Measurements from ENCODE around the gene MCUR1. TPM values are rescaled to one million over a fixed set of nuclear protein-coding genes. Genes with fewer than 3 reads are reported as not detected.

Gene MCUR1
- total and polyA plus RNA-seq, 9 of the 15 experiments (the other 6 are each of a cell fraction or from before 2014, with no cell fraction given): 5.1 to 60.2 (median 41.4) TPM

GRCh38 chr6:13813026-13813425, 1.3 kb downstream of the MCUR1 start:
- WGBS (ENCODE audit: insufficient coverage, low coverage, missing lambda C conversion rate): 10% methylated on average over 7 of the region's 7 CpGs
- TF ChIP-seq ZNF507 (tag; conservative IDR thresholded peaks at IDR 0.05) (no peak), ATF3 (IDR thresholded peaks at IDR 0.05) (peak; percentile 25; the same call in 1 of the 2 replicates), ATF3 (CRISPR knock-in tag; conservative IDR thresholded peaks at IDR 0.05) (no peak)
- ChIA-PET POLR2A (interaction anchor here (0.6 to 1.9 kb wide), 7 partner anchors 12 to 846 kb away, joined by 3 to 7 read pairs (median 3); no protein-coding TSS in a partner anchor), CTCF (ENCODE audit: low intra/inter-chr PET ratio) (no interaction called here)
- no peak overlapping the region for H2AFZ ChIP-seq (ENCODE audit: low read depth, low read length)
- in situ Hi-C loops (cut with MboI) (no loop called here), intact Hi-C loops (cut with micrococcal nuclease) (no loop called here)
- FAIRE-seq (no peak), ATAC-seq (no peak), DNase-seq (ENCODE audit: extremely low read depth in 1 of 4, low spot score in 3 of 4) (peak in 1 of 4 experiments; percentile 18)
- peaks cover 50% of the 10 kb centered on the region for H3K79me2 ChIP-seq (ENCODE audit: control insufficient read depth, insufficient read depth, low read length)
- BruUV-seq (replicated peaks): no TSS peak
- peaks cover 9 to 21% of the 10 kb centered on the region in 2 experiments for H3K4me1 ChIP-seq (replicated peaks in 1 of 2; ENCODE audit: control insufficient read depth in 2 of 2, insufficient read depth in 2 of 2, low read length in 2 of 2)
- H3K36me3 ChIP-seq (ENCODE audit: control insufficient read depth, insufficient read depth, low read length): peaks cover 23% of the 10 kb centered on the region; the same call in 2 of the 3 replicates
- H3K4me3 ChIP-seq: peak overlapping the region; percentile 88
- no peaks in the 10 kb centered on the region; the same call in 1 of the 2 replicates for H4K20me1 ChIP-seq (replicated peaks; ENCODE audit: control insufficient read depth, insufficient read depth, low read length)
- H3K27me3 ChIP-seq (ENCODE audit: control insufficient read depth in 2 of 2, insufficient read depth in 2 of 2, low read length in 2 of 2): no peaks in the 10 kb centered on the region
- H3K9me1 ChIP-seq (ENCODE audit: control insufficient read depth, insufficient read depth, low read length): no peaks in the 10 kb centered on the region
- peak overlapping the region in 1 of 2 experiments; percentile 89; a peak in 2 of 4 replicates for H3K9ac ChIP-seq (ENCODE audit: insufficient read depth in 1 of 2, low read depth in 2 of 2, low read length in 2 of 2)
- H3K9me3 ChIP-seq (replicated peaks; ENCODE audit: control insufficient read depth, insufficient read depth, low read depth, low read length): no peaks in the 10 kb centered on the region
- peak overlapping the region; percentile 82 for H3K4me2 ChIP-seq (ENCODE audit: insufficient read depth, low read length)
- H3K27ac ChIP-seq (ENCODE audit: extremely low read depth, low read depth, low read length): peak overlapping the region; percentile 86

- no peak overlapping the region for H3K27ac ChIP-seq (ENCODE audit: extremely low read depth, low read depth, low read length)
- peaks cover 57% of the 10 kb centered on the region for H3K79me2 ChIP-seq (ENCODE audit: control insufficient read depth, insufficient read depth, low read length)
- peak overlapping the region in 1 of 2 experiments; percentile 89; a peak in 1 of 4 replicates for H3K9ac ChIP-seq (ENCODE audit: insufficient read depth in 1 of 2, low read depth in 2 of 2, low read length in 2 of 2)
- FAIRE-seq (no peak), DNase-seq (ENCODE audit: extremely low read depth in 1 of 4, low spot score in 3 of 4) (no peak), ATAC-seq (no peak)
- ChIA-PET CTCF (ENCODE audit: low intra/inter-chr PET ratio) (no interaction called here), POLR2A (interaction anchor here (1.0 to 1.5 kb wide), 2 partner anchors 11 to 34 kb away, joined by 3 to 5 read pairs; no protein-coding TSS in a partner anchor)
- intact Hi-C loops (cut with micrococcal nuclease): no loop called here
- peaks cover 27% of the 10 kb centered on the region; the same call in 2 of the 3 replicates for H3K36me3 ChIP-seq (ENCODE audit: control insufficient read depth, insufficient read depth, low read length)
- H3K4me3 ChIP-seq: peak overlapping the region; percentile 88; the same call in 1 of the 2 replicates
- in situ Hi-C loops (cut with MboI): no loop called here
- no peaks in the 10 kb centered on the region for H3K9me3 ChIP-seq (replicated peaks; ENCODE audit: control insufficient read depth, insufficient read depth, low read depth, low read length)
- TF ChIP-seq THRA (IDR thresholded peaks at IDR 0.05) (no peak), ZNF316 (IDR thresholded peaks at IDR 0.05) (peak; percentile 57)
- no peaks in the 10 kb centered on the region; the same call in 1 of the 2 replicates for H4K20me1 ChIP-seq (replicated peaks; ENCODE audit: control insufficient read depth, insufficient read depth, low read length)
- no peaks in the 10 kb centered on the region for H3K9me1 ChIP-seq (ENCODE audit: control insufficient read depth, insufficient read depth, low read length)
- BruUV-seq (replicated peaks): no TSS peak
- H3K4me1 ChIP-seq (replicated peaks in 1 of 2; ENCODE audit: control insufficient read depth in 2 of 2, insufficient read depth in 2 of 2, low read length in 2 of 2): peaks cover 9 to 25% of the 10 kb centered on the region in 2 experiments
- 50% methylated on average over 5 of the region's 5 CpGs for WGBS (ENCODE audit: insufficient coverage, low coverage, missing lambda C conversion rate)
- no peaks in the 10 kb centered on the region for H3K27me3 ChIP-seq (ENCODE audit: control insufficient read depth in 2 of 2, insufficient read depth in 2 of 2, low read length in 2 of 2)
- peak overlapping the region; percentile 82 for H3K4me2 ChIP-seq (ENCODE audit: insufficient read depth, low read length)
- no peak overlapping the region for H2AFZ ChIP-seq (ENCODE audit: low read depth, low read length)
These were observed 2.1 kb downstream of the MCUR1 start for GRCh38 chr6:13812359-13812642.

Data from K562 (cell line).